RWPE2 (cell line): ENCODE measurements around the gene KCTD5.

Source experiments
- ATAC-seq: fragments of 200-7000 bp; cut with Tn5 transposase; 3 replicates; pipeline ENCODE4 v1.9.1; 2021; ENCODE audit warnings: low read depth
- DNase-seq: peaks from one replicate; pipeline ENCODE4 v3.0.0-alpha.2; 2020; ENCODE audit warnings: low spot score
- H3K27ac ChIP-seq: fragments of 450-650 bp; 2 replicates; pipeline ENCODE4 v1.5.1; 2017; ENCODE audit warnings: mild to moderate bottlenecking; ENCODE audit not compliant: poor library complexity, severe bottlenecking
- H3K27me3 ChIP-seq: fragments of 250-450 bp; sonication (Bioruptor Pico); 2 replicates; pipeline ENCODE4 v1.5.1; 2021; ENCODE audit warnings: mild to moderate bottlenecking, moderate library complexity; ENCODE audit not compliant: insufficient read depth, poor library complexity, severe bottlenecking
- H3K36me3 ChIP-seq: fragments of 250-450 bp; sonication (Bioruptor Pico); 2 replicates; pipeline ENCODE4 v1.5.1; 2020; ENCODE audit warnings: low read depth, mild to moderate bottlenecking, moderate library complexity
- H3K4me1 ChIP-seq: fragments of 250-450 bp; sonication (Bioruptor Pico); 2 replicates; pipeline ENCODE4 v1.5.1; 2021; ENCODE audit warnings: mild to moderate bottlenecking, moderate library complexity; ENCODE audit not compliant: insufficient read depth, poor library complexity, severe bottlenecking
- H3K4me3 ChIP-seq: fragments of 250-450 bp; sonication (Bioruptor Pico); 2 replicates; pipeline ENCODE4 v1.5.1; 2021; ENCODE audit warnings: mild to moderate bottlenecking, moderate library complexity; ENCODE audit not compliant: severe bottlenecking
- H3K9me3 ChIP-seq: fragments of 250-450 bp; sonication (Bioruptor Pico); 2 replicates; pipeline ENCODE4 v1.5.1; 2021; ENCODE audit warnings: mild to moderate bottlenecking, moderate library complexity; ENCODE audit not compliant: severe bottlenecking
- TF ChIP-seq, protein P1 (sequence below): fragments of 450-650 bp; IDR thresholded peaks from one replicate; pipeline ENCODE4 v1.5.1; 2017; ENCODE audit warnings: mild to moderate bottlenecking, moderate library complexity; ENCODE audit not compliant: poor library complexity, severe bottlenecking

The KCTD5 gene

DNA sequence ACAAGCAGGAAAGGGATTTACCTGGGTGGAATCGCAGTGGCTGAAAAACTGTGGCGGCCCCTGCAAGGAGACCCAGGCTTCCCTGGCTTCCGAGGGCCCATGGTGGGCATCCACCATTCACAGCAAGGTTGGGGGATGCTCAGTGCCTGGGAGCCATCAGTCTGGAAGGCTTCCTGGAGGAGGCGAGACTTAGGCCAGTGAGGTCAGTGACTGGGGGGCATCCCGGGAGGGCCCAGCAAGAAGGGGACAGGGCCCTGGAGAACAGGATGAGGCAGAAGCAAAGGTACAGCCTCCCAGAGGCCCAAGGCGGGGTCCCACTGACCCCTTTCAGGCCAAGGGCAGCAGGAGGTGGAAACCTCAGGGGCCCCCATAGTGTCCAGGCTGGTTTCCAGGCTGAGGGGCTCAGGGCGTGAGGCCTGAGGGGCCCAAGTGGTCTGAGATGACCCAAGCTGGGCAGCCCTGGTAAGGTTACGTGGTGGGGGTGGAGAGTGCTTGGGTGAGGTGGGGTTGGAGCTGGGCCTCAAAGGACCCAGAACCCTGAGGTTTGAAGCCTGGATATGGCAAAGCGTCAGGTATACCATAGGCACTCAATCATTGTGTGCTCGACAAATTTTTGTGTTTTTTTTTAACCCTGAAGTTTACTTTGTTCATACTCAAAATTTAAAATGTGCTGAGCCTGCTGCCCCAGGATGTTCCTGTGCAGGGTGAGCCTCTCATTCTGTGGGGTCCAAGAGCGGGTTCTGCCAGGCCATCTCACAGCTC, 54.3 kb downstream of the KCTD5 start:
- ATAC-seq (no peak), DNase-seq (no peak)
- TF ChIP-seq, protein P1, sequence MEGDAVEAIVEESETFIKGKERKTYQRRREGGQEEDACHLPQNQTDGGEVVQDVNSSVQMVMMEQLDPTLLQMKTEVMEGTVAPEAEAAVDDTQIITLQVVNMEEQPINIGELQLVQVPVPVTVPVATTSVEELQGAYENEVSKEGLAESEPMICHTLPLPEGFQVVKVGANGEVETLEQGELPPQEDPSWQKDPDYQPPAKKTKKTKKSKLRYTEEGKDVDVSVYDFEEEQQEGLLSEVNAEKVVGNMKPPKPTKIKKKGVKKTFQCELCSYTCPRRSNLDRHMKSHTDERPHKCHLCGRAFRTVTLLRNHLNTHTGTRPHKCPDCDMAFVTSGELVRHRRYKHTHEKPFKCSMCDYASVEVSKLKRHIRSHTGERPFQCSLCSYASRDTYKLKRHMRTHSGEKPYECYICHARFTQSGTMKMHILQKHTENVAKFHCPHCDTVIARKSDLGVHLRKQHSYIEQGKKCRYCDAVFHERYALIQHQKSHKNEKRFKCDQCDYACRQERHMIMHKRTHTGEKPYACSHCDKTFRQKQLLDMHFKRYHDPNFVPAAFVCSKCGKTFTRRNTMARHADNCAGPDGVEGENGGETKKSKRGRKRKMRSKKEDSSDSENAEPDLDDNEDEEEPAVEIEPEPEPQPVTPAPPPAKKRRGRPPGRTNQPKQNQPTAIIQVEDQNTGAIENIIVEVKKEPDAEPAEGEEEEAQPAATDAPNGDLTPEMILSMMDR: no peak
- no peaks in the 10 kb centered on the region for H3K9me3 ChIP-seq
- H3K27me3 ChIP-seq: no peaks in the 10 kb centered on the region
- no peak overlapping the region for H3K27ac ChIP-seq
- H3K4me1 ChIP-seq: no peaks in the 10 kb centered on the region
- H3K36me3 ChIP-seq: no peaks in the 10 kb centered on the region
- H3K4me3 ChIP-seq: no peak overlapping the region

DNA sequence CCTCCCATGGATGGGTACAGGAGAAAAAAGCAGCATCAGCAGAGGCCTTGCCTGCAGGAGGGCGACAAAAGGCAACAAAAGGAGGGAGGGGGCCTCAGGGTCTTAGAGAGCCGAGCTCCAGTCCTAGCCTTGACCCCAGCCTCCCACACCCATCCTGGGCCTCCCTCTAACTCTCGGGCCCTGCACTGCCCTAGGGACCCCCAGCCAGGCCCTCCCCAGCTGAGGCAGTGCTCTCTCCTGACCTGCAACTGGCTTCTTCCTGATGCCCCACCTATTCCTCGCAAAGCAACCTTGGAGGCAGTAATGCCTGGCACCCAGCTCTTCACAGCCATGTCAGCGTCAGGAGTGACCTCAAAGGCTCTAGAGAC, 54.9 kb downstream of the KCTD5 start:
- no peaks in the 10 kb centered on the region for H3K27me3 ChIP-seq
- DNase-seq: no peak
- no peaks in the 10 kb centered on the region for H3K9me3 ChIP-seq
- no peak overlapping the region for H3K4me3 ChIP-seq
- no peaks in the 10 kb centered on the region for H3K4me1 ChIP-seq
- no peaks in the 10 kb centered on the region for H3K36me3 ChIP-seq
- no peak overlapping the region for H3K27ac ChIP-seq
- TF ChIP-seq, protein P1: no peak
- ATAC-seq: no peak

DNA sequence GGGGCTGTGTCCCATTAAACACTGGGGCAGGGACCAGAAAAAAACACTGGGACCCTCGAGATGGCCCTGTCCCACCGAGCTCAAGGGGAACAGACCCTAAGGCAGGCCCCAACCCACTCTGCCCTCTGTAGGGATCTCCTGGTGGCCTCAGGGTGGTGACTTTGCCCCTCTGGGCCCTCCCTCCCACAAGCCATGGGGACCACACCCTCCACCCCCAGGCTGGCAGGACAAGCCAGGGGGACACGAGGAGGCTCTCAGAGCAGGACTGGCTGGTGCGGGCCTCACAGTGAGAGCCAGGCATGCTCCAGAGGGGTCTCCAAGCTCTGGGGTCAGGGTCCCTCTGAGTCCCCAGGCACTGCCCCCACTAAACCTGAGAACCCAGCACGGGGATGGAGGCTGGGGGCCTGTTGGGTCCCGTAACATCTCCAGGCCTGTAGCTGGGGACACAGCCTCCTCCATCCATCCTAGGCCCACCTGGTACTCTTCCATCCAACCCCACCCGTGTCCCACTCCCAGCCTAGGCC, 55.6 kb downstream of the KCTD5 start:
- Histone ChIP-seq H3K36me3 (no peaks in the 10 kb centered on the region), H3K27me3 (no peaks in the 10 kb centered on the region), H3K4me1 (no peaks in the 10 kb centered on the region), H3K4me3 (no peak overlapping the region), H3K9me3 (no peaks in the 10 kb centered on the region), H3K27ac (no peak overlapping the region)
- ATAC-seq: no peak
- TF ChIP-seq, protein P1: no peak
- DNase-seq: no peak

DNA sequence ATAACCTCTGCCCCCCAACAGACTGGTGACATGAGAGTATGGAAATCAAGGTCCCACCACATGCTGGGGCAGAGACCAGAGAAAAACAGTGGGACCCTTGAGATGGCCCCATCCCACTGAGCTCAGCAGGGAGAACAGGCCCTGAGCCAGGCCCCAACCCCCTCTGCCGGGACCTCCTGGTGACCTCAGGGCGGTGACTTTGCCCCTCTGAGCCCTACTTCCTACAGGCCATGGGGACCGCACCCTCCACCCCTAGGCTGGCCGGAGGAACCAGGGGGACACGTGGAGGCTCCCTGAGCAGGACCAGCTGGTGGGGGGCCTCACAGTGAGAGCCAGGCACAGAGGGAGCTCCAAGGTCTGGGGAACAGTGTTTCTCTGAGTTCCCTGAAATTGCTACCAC, 56.3 kb downstream of the KCTD5 start:
- Histone ChIP-seq H3K27ac (no peak overlapping the region), H3K27me3 (no peaks in the 10 kb centered on the region), H3K9me3 (no peaks in the 10 kb centered on the region), H3K4me1 (no peaks in the 10 kb centered on the region), H3K36me3 (no peaks in the 10 kb centered on the region), H3K4me3 (no peak overlapping the region)
- no peak for DNase-seq
- no peak for ATAC-seq
- TF ChIP-seq, protein P1: no peak

DNA sequence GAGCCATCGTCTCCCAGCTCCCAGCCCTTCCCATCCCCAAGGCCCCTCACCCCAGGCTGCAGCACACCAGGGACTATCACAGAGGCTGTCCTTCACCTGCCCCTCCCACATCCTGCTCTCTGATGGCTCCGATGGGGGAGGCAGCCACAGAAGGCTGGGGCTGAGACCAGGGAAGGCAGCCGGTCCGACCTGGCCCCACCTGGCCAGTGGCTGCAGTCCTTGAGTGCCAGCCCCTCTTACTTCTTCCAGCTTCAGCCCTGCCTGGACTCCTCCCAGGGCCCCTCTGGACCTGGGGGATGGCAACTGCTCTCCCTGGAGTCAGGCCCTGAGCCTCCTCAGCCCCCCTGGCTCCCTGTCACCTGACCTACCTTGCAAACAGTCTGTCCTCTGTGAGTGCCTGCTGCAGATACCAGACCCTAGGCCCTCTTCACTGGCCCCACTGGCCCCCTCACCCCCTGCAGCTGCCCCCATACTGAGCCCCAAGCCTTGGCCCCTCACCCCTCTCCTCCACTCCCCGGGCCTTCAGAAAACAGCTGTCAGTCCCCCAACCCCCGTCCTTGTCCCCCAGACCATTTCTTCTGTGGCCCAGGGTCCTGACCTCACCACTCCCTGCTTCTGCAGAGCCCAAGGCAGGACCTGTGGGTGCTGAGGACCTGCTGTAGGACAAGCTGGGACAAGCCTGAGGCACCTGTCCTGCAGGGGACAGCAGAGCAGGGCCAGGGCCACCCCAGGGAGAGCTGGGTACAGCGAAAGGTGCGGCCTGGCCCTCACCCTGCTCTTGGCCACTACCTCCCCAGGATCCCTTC, 57.5 kb downstream of the KCTD5 start:
- DNase-seq: no peak
- Histone ChIP-seq H3K27ac (no peak overlapping the region), H3K36me3 (no peaks in the 10 kb centered on the region), H3K4me3 (no peak overlapping the region), H3K9me3 (no peaks in the 10 kb centered on the region), H3K4me1 (no peaks in the 10 kb centered on the region), H3K27me3 (no peaks in the 10 kb centered on the region)
- ATAC-seq: 0 out of 3 replicates have a peak, but pooled peaks have one; percentile 14
- TF ChIP-seq, protein P1: no peak
